Measurements from ENCODE around the gene EPSTI1.

The EPSTI1 gene

GRCh38 chr13:43039966-43040365 is 47.9 kb upstream of the EPSTI1 start:
- H3K79me2 ChIP-seq (ENCODE audit: insufficient read depth, low read length): peaks cover 3% of the 10 kb centered on the region; the same call in 1 of the 2 replicates
- H3K4me2 ChIP-seq (ENCODE audit: insufficient read depth, low read length): no peak overlapping the region

GRCh38 chr13:43036351-43037250 is 44.6 kb upstream of the EPSTI1 start:
- Histone ChIP-seq H3K79me2 (ENCODE audit: insufficient read depth, low read length) (peaks cover 3% of the 10 kb centered on the region; the same call in 1 of the 2 replicates), H3K4me1 (ENCODE audit: insufficient read depth, low read length) (no peaks in the 10 kb centered on the region), H3K4me3 (ENCODE audit: low read depth in 1 of 2, low read length in 2 of 2) (no peak overlapping the region), H3K9me3 (ENCODE audit: insufficient read depth, low read length, severe bottlenecking) (no peaks in the 10 kb centered on the region), H3K9ac (ENCODE audit: low read depth, low read length) (no peak overlapping the region), H4K20me1 (ENCODE audit: insufficient read depth, low read length) (no peaks in the 10 kb centered on the region), H3K36me3 (ENCODE audit: insufficient read depth, low read length) (no peaks in the 10 kb centered on the region), H2AFZ (ENCODE audit: low read depth, low read length) (no peak overlapping the region), H3K4me2 (ENCODE audit: insufficient read depth, low read length) (no peak overlapping the region), H3K27ac (ENCODE audit: low read length) (no peak overlapping the region), H3K27me3 (ENCODE audit: insufficient read depth, low read length, poor library complexity) (no peaks in the 10 kb centered on the region)
- DNase-seq (no peak), ATAC-seq (ENCODE audit: insufficient read depth, low read depth) (no peak)
- no peak for TF ChIP-seq EZH2 (IDR thresholded peaks at IDR 0.05; ENCODE audit: borderline replicate concordance, low read depth, low read length, severe bottlenecking)
- TF ChIP-seq CTCF (IDR thresholded peaks at IDR 0.05; ENCODE audit: borderline replicate concordance, extremely low read depth, low read length, poor library complexity, severe bottlenecking): no peak

More at GRCh38 chr13:43039966-43040365, 47.9 kb upstream of the EPSTI1 start:
- Histone ChIP-seq H3K9me3 (ENCODE audit: insufficient read depth, low read length, severe bottlenecking) (no peaks in the 10 kb centered on the region), H3K4me3 (ENCODE audit: low read depth in 1 of 2, low read length in 2 of 2) (no peak overlapping the region), H4K20me1 (ENCODE audit: insufficient read depth, low read length) (no peaks in the 10 kb centered on the region), H3K27ac (ENCODE audit: low read length) (no peak overlapping the region), H2AFZ (ENCODE audit: low read depth, low read length) (no peak overlapping the region), H3K4me1 (ENCODE audit: insufficient read depth, low read length) (no peaks in the 10 kb centered on the region), H3K27me3 (ENCODE audit: insufficient read depth, low read length, poor library complexity) (no peaks in the 10 kb centered on the region), H3K36me3 (ENCODE audit: insufficient read depth, low read length) (no peaks in the 10 kb centered on the region), H3K9ac (ENCODE audit: low read depth, low read length) (no peak overlapping the region)
- no peak for ATAC-seq (ENCODE audit: insufficient read depth, low read depth)
- no peak for DNase-seq
- TF ChIP-seq CTCF (IDR thresholded peaks at IDR 0.05; ENCODE audit: borderline replicate concordance, extremely low read depth, low read length, poor library complexity, severe bottlenecking) (no peak), EZH2 (IDR thresholded peaks at IDR 0.05; ENCODE audit: borderline replicate concordance, low read depth, low read length, severe bottlenecking) (no peak)

GRCh38 chr13:43033038-43033437 is 41.0 kb upstream of the EPSTI1 start:
- H2AFZ ChIP-seq (ENCODE audit: low read depth, low read length): no peak overlapping the region
- H3K27ac ChIP-seq (ENCODE audit: low read length): no peak overlapping the region
- no peak for DNase-seq
- H3K27me3 ChIP-seq (ENCODE audit: insufficient read depth, low read length, poor library complexity): no peaks in the 10 kb centered on the region
- H4K20me1 ChIP-seq (ENCODE audit: insufficient read depth, low read length): no peaks in the 10 kb centered on the region
- no peaks in the 10 kb centered on the region for H3K36me3 ChIP-seq (ENCODE audit: insufficient read depth, low read length)
- no peaks in the 10 kb centered on the region for H3K9me3 ChIP-seq (ENCODE audit: insufficient read depth, low read length, severe bottlenecking)
- no peak overlapping the region for H3K4me2 ChIP-seq (ENCODE audit: insufficient read depth, low read length)
- TF ChIP-seq CTCF (IDR thresholded peaks at IDR 0.05; ENCODE audit: borderline replicate concordance, extremely low read depth, low read length, poor library complexity, severe bottlenecking): no peak
- TF ChIP-seq EZH2 (IDR thresholded peaks at IDR 0.05; ENCODE audit: borderline replicate concordance, low read depth, low read length, severe bottlenecking): no peak
- H3K4me3 ChIP-seq (ENCODE audit: low read depth in 1 of 2, low read length in 2 of 2): no peak overlapping the region
- H3K4me1 ChIP-seq (ENCODE audit: insufficient read depth, low read length): no peaks in the 10 kb centered on the region
- H3K9ac ChIP-seq (ENCODE audit: low read depth, low read length): no peak overlapping the region
- ATAC-seq (ENCODE audit: insufficient read depth, low read depth): no peak
- H3K79me2 ChIP-seq (ENCODE audit: insufficient read depth, low read length): peaks cover 3% of the 10 kb centered on the region; the same call in 1 of the 2 replicates
